RWPE2 (cell line): ENCODE measurements around the gene MRPL49.

Experiments
- ATAC-seq: fragments of 200-7000 bp; cut with Tn5 transposase; 3 replicates; pipeline ENCODE4 v1.9.1; 2021; ENCODE audit warnings: low read depth
- DNase-seq: peaks from one replicate; pipeline ENCODE4 v3.0.0-alpha.2; 2020; ENCODE audit warnings: low spot score
- H3K27ac ChIP-seq: fragments of 450-650 bp; 2 replicates; pipeline ENCODE4 v1.5.1; 2017; ENCODE audit warnings: mild to moderate bottlenecking; ENCODE audit not compliant: poor library complexity, severe bottlenecking
- H3K27me3 ChIP-seq: fragments of 250-450 bp; sonication (Bioruptor Pico); 2 replicates; pipeline ENCODE4 v1.5.1; 2021; ENCODE audit warnings: mild to moderate bottlenecking, moderate library complexity; ENCODE audit not compliant: insufficient read depth, poor library complexity, severe bottlenecking
- H3K36me3 ChIP-seq: fragments of 250-450 bp; sonication (Bioruptor Pico); 2 replicates; pipeline ENCODE4 v1.5.1; 2020; ENCODE audit warnings: low read depth, mild to moderate bottlenecking, moderate library complexity
- H3K4me1 ChIP-seq: fragments of 250-450 bp; sonication (Bioruptor Pico); 2 replicates; pipeline ENCODE4 v1.5.1; 2021; ENCODE audit warnings: mild to moderate bottlenecking, moderate library complexity; ENCODE audit not compliant: insufficient read depth, poor library complexity, severe bottlenecking
- H3K4me3 ChIP-seq: fragments of 250-450 bp; sonication (Bioruptor Pico); 2 replicates; pipeline ENCODE4 v1.5.1; 2021; ENCODE audit warnings: mild to moderate bottlenecking, moderate library complexity; ENCODE audit not compliant: severe bottlenecking
- H3K9me3 ChIP-seq: fragments of 250-450 bp; sonication (Bioruptor Pico); 2 replicates; pipeline ENCODE4 v1.5.1; 2021; ENCODE audit warnings: mild to moderate bottlenecking, moderate library complexity; ENCODE audit not compliant: severe bottlenecking
- CTCF ChIP-seq: fragments of 450-650 bp; IDR thresholded peaks from one replicate; pipeline ENCODE4 v1.5.1; 2017; ENCODE audit warnings: mild to moderate bottlenecking, moderate library complexity; ENCODE audit not compliant: poor library complexity, severe bottlenecking

Gene MRPL49

GRCh38 chr11:65152122-65152521, 30.0 kb downstream of the MRPL49 start:
- H3K27ac ChIP-seq: no peak overlapping the region
- H3K9me3 ChIP-seq: peaks cover under 1% of the 10 kb centered on the region
- H3K4me1 ChIP-seq: peaks cover 12% of the 10 kb centered on the region
- H3K4me3 ChIP-seq: no peak overlapping the region
- ATAC-seq (no peak), DNase-seq (no peak)
- no peak for TF ChIP-seq CTCF
- no peaks in the 10 kb centered on the region for H3K27me3 ChIP-seq
- H3K36me3 ChIP-seq: no peaks in the 10 kb centered on the region

GRCh38 chr11:65156256-65156655, 34.1 kb downstream of the MRPL49 start:
- DNase-seq: no peak
- Histone ChIP-seq H3K9me3 (no peaks in the 10 kb centered on the region), H3K27me3 (no peaks in the 10 kb centered on the region), H3K27ac (no peak overlapping the region), H3K4me3 (no peak overlapping the region), H3K4me1 (peaks cover 3% of the 10 kb centered on the region), H3K36me3 (no peaks in the 10 kb centered on the region)
- no peak for ATAC-seq
- TF ChIP-seq CTCF: no peak

GRCh38 chr11:65156926-65157325, 34.8 kb downstream of the MRPL49 start:
- Histone ChIP-seq H3K27me3 (no peaks in the 10 kb centered on the region), H3K4me3 (no peak overlapping the region), H3K36me3 (no peaks in the 10 kb centered on the region), H3K9me3 (no peaks in the 10 kb centered on the region), H3K27ac (no peak overlapping the region), H3K4me1 (no peaks in the 10 kb centered on the region)
- ATAC-seq (no peak), DNase-seq (no peak)
- no peak for TF ChIP-seq CTCF

GRCh38 chr11:65157336-65157735, 35.2 kb downstream of the MRPL49 start:
- no peak overlapping the region for H3K4me3 ChIP-seq
- H3K27ac ChIP-seq: no peak overlapping the region
- no peaks in the 10 kb centered on the region for H3K36me3 ChIP-seq
- no peaks in the 10 kb centered on the region for H3K4me1 ChIP-seq
- H3K9me3 ChIP-seq: no peaks in the 10 kb centered on the region
- ATAC-seq (no peak), DNase-seq (no peak)
- no peaks in the 10 kb centered on the region for H3K27me3 ChIP-seq
- no peak for TF ChIP-seq CTCF

- Histone ChIP-seq H3K4me1 (no peaks in the 10 kb centered on the region), H3K36me3 (no peaks in the 10 kb centered on the region), H3K27ac (no peak overlapping the region), H3K9me3 (no peaks in the 10 kb centered on the region), H3K27me3 (no peaks in the 10 kb centered on the region), H3K4me3 (no peak overlapping the region)
- no peak for ATAC-seq
- TF ChIP-seq CTCF: no peak
- DNase-seq: no peak
Observed at GRCh38 chr11:65159012-65159411, 36.9 kb downstream of the MRPL49 start.
